ENCODE results near the gene WDR27.

Gene WDR27

DNA sequence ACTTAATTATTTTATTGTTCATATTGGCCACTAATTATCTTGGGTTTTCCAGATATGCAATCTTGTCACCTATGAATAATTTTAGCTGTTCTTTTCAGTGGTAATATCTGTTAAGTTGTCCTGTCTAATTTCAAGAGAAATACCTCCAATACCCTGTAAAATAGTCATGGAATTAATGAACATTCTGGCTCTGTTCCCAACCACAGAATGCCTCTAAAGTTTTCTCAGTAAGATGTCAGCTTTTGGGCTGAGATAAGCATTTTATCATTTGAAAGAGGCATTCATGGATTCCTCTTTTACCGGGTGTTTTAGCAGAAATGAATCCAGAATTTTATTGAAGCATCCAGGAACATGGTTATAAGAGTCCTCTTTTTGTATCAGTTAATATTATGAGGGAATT, 109.3 kb downstream of the WDR27 start:
- TF ChIP-seq, protein P1, sequence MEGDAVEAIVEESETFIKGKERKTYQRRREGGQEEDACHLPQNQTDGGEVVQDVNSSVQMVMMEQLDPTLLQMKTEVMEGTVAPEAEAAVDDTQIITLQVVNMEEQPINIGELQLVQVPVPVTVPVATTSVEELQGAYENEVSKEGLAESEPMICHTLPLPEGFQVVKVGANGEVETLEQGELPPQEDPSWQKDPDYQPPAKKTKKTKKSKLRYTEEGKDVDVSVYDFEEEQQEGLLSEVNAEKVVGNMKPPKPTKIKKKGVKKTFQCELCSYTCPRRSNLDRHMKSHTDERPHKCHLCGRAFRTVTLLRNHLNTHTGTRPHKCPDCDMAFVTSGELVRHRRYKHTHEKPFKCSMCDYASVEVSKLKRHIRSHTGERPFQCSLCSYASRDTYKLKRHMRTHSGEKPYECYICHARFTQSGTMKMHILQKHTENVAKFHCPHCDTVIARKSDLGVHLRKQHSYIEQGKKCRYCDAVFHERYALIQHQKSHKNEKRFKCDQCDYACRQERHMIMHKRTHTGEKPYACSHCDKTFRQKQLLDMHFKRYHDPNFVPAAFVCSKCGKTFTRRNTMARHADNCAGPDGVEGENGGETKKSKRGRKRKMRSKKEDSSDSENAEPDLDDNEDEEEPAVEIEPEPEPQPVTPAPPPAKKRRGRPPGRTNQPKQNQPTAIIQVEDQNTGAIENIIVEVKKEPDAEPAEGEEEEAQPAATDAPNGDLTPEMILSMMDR (IDR thresholded peaks at IDR 0.05; ENCODE audit: control insufficient read depth, extremely low read depth, insufficient read depth) = no peak
- no peak for DNase-seq (ENCODE audit: low read depth)
- H3K4me3 ChIP-seq (ENCODE audit: low read depth, low read length) = no peak overlapping the region

DNA sequence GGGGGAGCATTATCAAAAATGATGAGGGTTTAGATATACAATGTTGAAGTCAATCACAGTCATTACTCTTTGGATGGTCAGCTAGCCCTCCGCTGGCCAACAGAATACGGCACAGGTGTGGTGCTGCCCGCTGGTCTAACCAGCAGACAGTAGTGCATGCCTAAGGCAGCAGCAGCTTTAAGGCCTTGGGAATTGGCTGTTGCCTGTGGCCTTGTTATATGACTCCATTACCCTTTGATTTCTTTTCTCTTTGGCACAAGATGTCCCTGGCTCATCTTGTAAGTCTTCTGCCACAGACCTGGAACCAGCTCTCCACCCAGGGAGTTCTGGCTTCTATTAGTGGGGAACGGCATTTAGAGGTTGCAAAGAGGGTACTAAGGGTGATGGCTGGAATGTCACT, 110.2 kb downstream of the WDR27 start:
- no peak for DNase-seq (ENCODE audit: low read depth)
- H3K4me3 ChIP-seq (ENCODE audit: low read depth, low read length) = no peak overlapping the region
- TF ChIP-seq, protein P1 (IDR thresholded peaks at IDR 0.05; ENCODE audit: control insufficient read depth, extremely low read depth, insufficient read depth) = no peak

- TF ChIP-seq, protein P1 (IDR thresholded peaks at IDR 0.05; ENCODE audit: control insufficient read depth, extremely low read depth, insufficient read depth) = no peak
- no peak for DNase-seq (ENCODE audit: low read depth)
- no peak overlapping the region for H3K4me3 ChIP-seq (ENCODE audit: low read depth, low read length)
Measured at GRCh38 chr6:169590376-169590939, 111.4 kb downstream of the WDR27 start.

- no peak overlapping the region for H3K4me3 ChIP-seq (ENCODE audit: low read depth, low read length)
- TF ChIP-seq, protein P1 (IDR thresholded peaks at IDR 0.05; ENCODE audit: control insufficient read depth, extremely low read depth, insufficient read depth) = no peak
- DNase-seq (ENCODE audit: low read depth) = no peak
Measured at GRCh38 chr6:169589699-169590257, 112.1 kb downstream of the WDR27 start.

GRCh38 chr6:169589293-169589692, 112.5 kb downstream of the WDR27 start:
- no peak for DNase-seq (ENCODE audit: low read depth)
- no peak overlapping the region for H3K4me3 ChIP-seq (ENCODE audit: low read depth, low read length)
- TF ChIP-seq, protein P1 (IDR thresholded peaks at IDR 0.05; ENCODE audit: control insufficient read depth, extremely low read depth, insufficient read depth) = no peak

GRCh38 chr6:169587975-169588374, 113.9 kb downstream of the WDR27 start:
- H3K4me3 ChIP-seq (ENCODE audit: low read depth, low read length) = no peak overlapping the region
- TF ChIP-seq, protein P1 (IDR thresholded peaks at IDR 0.05; ENCODE audit: control insufficient read depth, extremely low read depth, insufficient read depth) = no peak
- DNase-seq (ENCODE audit: low read depth) = no peak
